Measurements from ENCODE around the gene FZD1. TPM values are rescaled to one million over a fixed set of nuclear protein-coding genes. Genes with fewer than 3 reads are reported as not detected.

FZD1 gene
- total RNA-seq, 1 donor from 2014 or later, result 9.2 TPM

DNA sequence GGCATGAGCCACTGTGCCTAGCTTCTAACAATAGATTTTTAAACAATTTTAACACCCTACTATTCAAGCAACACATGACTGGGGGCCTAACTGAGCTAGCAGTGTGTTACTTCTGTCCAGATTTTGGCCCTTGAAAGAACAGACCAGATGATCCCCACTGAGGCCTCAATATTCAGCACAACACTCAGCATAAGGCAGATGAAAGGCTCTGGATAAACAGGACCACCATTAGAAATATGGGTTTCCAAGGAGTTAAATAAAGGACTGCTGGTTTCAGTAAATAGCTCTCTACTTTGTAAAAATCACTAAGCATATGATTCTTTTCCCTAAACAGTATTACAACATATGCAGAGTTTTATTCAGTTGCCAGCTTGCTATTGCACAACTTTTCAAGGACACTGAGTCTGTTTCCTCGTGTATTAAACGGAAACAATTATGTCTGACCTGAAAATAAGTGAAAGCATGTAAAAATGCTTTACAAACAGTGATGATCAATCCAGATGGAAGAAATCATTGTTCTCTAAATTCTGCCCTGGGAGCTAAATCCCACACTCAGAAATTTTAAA, 23.8 kb upstream of the FZD1 start:
- Mint-ChIP-seq H3K36me3 (ENCODE audit: low read depth) (no peaks in the 10 kb centered on the region), H3K27me3 (ENCODE audit: low read depth) (no peaks in the 10 kb centered on the region), H3K4me1 (no peaks in the 10 kb centered on the region), H3K27ac (ENCODE audit: unreplicated experiment) (no peak overlapping the region), H3K9me3 (no peaks in the 10 kb centered on the region), H3K4me3 (no peak overlapping the region)
- DNase-seq (ENCODE audit: low read depth, low spot score), result no peak
- TF ChIP-seq, protein P1, sequence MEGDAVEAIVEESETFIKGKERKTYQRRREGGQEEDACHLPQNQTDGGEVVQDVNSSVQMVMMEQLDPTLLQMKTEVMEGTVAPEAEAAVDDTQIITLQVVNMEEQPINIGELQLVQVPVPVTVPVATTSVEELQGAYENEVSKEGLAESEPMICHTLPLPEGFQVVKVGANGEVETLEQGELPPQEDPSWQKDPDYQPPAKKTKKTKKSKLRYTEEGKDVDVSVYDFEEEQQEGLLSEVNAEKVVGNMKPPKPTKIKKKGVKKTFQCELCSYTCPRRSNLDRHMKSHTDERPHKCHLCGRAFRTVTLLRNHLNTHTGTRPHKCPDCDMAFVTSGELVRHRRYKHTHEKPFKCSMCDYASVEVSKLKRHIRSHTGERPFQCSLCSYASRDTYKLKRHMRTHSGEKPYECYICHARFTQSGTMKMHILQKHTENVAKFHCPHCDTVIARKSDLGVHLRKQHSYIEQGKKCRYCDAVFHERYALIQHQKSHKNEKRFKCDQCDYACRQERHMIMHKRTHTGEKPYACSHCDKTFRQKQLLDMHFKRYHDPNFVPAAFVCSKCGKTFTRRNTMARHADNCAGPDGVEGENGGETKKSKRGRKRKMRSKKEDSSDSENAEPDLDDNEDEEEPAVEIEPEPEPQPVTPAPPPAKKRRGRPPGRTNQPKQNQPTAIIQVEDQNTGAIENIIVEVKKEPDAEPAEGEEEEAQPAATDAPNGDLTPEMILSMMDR (conservative IDR thresholded peaks at IDR 0.05), result no peak

DNA sequence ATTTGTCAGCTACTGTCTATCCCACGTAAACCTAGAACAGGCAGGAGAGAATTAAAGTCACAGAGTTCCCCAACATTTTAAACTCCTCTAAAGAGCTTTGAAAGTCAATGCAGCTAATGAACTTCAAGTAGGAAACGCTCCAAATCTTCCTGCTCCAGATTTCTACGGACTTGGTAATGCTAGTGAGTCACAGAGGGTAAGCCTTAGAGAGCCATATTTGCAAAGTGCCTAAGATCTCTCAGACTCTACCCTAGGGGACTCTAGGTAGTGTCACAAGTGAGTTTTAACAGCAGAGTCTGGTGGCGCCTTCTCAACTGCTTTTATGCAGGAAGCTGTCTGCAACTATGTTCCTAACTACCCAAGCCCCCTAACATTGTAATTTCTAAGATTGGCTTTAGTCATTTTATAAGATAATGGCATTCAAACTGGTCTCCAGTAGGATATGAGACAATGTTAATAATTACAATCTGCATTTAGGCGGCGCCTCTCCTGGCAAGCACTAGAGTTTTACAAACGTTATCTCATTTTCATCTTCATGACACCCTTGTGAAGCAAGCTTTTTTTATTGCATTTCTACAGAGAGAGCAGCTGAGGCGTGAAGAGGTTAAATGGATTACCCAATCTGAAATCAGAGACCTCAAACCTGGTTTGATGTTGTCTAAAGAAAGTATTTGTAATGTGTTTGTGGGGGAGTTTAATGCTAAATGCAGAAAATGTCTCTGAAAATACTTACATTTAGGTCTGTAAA, 22.0 kb upstream of the FZD1 start:
- TF ChIP-seq, protein P1 (conservative IDR thresholded peaks at IDR 0.05), result no peak
- no peaks in the 10 kb centered on the region for H3K27me3 Mint-ChIP-seq (ENCODE audit: low read depth)
- no peak for DNase-seq (ENCODE audit: low read depth, low spot score)
- H3K27ac Mint-ChIP-seq (ENCODE audit: unreplicated experiment), result no peak overlapping the region
- H3K9me3 Mint-ChIP-seq, result no peaks in the 10 kb centered on the region
- no peak overlapping the region for H3K4me3 Mint-ChIP-seq
- H3K4me1 Mint-ChIP-seq, result no peaks in the 10 kb centered on the region
- no peaks in the 10 kb centered on the region for H3K36me3 Mint-ChIP-seq (ENCODE audit: low read depth)

DNA sequence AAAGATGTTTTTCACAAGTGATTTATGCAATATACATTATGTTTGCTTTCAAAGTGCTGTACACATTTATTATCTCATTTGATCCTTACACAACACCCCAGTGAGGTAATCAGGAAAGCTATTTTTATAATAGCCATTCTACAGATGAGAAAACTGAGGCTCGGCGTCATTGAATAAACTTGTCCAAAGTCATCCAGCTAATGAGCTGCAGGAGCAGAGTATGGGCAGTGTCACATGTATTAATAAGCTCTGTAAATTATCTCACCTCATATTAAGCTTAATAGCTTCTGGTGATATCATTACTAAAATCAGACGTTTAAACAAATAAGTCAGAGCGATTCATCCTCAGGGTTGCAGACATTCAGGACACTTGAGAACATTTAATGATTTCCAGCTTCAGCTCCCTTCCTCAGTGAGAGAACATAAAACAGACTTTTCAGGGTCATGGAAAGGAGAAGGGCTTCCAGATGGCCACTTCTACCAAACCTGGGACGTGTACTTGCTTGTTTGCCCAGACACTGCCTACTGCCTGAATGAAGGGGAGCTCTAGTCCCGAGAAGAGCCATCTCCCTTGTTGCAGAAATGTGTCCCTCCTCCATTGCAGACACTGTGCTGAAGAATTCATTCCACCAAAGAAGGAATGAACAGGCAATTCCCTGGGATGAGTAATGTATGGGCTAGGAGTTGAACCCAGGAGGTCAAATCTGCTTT, 20.5 kb upstream of the FZD1 start:
- H3K27ac Mint-ChIP-seq (ENCODE audit: unreplicated experiment), result no peak overlapping the region
- no peaks in the 10 kb centered on the region for H3K36me3 Mint-ChIP-seq (ENCODE audit: low read depth)
- H3K4me3 Mint-ChIP-seq, result no peak overlapping the region
- H3K27me3 Mint-ChIP-seq (ENCODE audit: low read depth), result no peaks in the 10 kb centered on the region
- DNase-seq (ENCODE audit: low read depth, low spot score), result no peak
- no peaks in the 10 kb centered on the region for H3K4me1 Mint-ChIP-seq
- TF ChIP-seq, protein P1 (conservative IDR thresholded peaks at IDR 0.05), result no peak
- no peaks in the 10 kb centered on the region for H3K9me3 Mint-ChIP-seq

DNA sequence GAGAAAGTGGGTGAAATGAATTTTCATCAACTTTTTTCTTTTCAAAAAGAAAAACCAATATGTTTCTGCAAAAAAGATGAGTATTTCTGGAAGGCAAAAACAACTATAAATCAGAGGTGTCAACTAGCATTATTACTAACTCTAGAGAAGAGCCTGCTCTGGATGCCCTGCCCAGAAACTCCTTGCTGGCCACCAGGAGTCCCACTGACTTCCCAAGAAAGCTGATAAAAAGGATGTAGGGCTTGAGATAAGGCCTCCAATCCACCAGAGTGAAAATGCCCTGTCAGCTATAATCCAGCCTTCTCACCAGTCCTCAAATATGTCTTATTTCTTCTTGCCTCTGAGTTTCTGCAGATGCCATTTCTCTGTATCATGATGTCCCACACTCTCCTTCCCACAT, 16.7 kb upstream of the FZD1 start:
- DNase-seq (ENCODE audit: low read depth, low spot score), result no peak
- no peak overlapping the region for H3K4me3 Mint-ChIP-seq
- TF ChIP-seq, protein P1 (conservative IDR thresholded peaks at IDR 0.05), result peak; percentile 18
- H3K36me3 Mint-ChIP-seq (ENCODE audit: low read depth), result no peaks in the 10 kb centered on the region
- no peaks in the 10 kb centered on the region for H3K9me3 Mint-ChIP-seq
- H3K27me3 Mint-ChIP-seq (ENCODE audit: low read depth), result no peaks in the 10 kb centered on the region
- H3K4me1 Mint-ChIP-seq, result no peaks in the 10 kb centered on the region
- H3K27ac Mint-ChIP-seq (ENCODE audit: unreplicated experiment), result no peak overlapping the region

DNA sequence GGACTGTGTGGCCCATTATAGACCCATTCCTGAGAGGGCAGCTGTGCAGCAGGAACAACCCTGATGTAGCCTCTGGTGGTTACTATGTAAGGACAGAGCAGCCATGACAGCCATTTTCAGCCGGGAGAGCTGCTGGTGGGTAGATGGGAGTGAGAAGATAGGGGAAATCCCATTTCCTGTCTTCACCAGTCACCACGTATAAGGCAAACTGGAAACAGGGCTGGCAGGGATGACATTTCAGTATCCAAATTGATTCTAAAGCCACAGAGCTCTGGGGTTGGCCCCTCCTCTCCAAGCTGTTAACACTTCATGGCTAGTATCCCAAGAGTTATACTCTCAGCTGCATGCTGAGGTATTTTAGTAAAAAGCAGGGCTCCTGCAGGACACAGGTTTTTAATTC, 15.2 kb upstream of the FZD1 start:
- DNase-seq (ENCODE audit: low read depth, low spot score), result no peak
- Mint-ChIP-seq H3K27me3 (ENCODE audit: low read depth) (no peaks in the 10 kb centered on the region), H3K27ac (ENCODE audit: unreplicated experiment) (no peak overlapping the region), H3K4me3 (no peak overlapping the region), H3K36me3 (ENCODE audit: low read depth) (no peaks in the 10 kb centered on the region), H3K4me1 (no peaks in the 10 kb centered on the region), H3K9me3 (peaks cover 7% of the 10 kb centered on the region)
- TF ChIP-seq, protein P1 (conservative IDR thresholded peaks at IDR 0.05), result no peak
